PC-3 (cell line): ENCODE data around the gene CTXND2.

ENCODE experiments used
- CTCF ChIP-seq: fragments of 300-600 bp; sonication (generic); conservative IDR thresholded peaks from 2 replicates; pipeline ENCODE4 v1.5.1; 2017; ENCODE audit warnings: antibody characterized with exemption, low read depth, mild to moderate bottlenecking, low read length
- EZH2phosphoT487 ChIP-seq: fragments of 300-600 bp; sonication (generic); IDR thresholded peaks from 2 replicates; pipeline ENCODE4 v1.6.1; 2018; ENCODE audit warnings: mild to moderate bottlenecking, antibody characterized with exemption, low read length, borderline replicate concordance

- TF ChIP-seq CTCF (no peak), EZH2phosphoT487 (no peak)
These were observed 40.7 kb downstream of the CTXND2 start for GRCh38 chr1:150927624-150928023.
